Measurements from ENCODE around the gene IFT25.

DNA sequence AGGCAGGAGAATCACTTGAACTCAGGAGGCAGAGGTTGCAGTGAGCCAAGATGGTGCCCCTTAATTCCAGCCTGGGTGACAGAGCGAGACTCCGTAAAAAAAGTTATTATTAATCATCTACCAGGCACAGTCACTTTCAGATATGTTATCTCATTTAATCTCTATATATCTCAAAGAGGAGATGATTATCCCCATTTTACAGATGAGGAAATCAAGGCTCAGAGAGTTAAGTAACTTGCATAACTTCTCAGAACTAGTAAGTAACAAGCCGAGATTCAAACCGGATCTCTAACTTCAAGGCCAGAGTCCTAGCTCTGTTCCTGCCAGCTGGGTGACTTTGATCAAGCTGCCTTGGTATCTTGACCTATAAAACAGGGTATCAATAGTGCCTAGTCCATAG lies 34.1 kb downstream of the IFT25 start:
- TF ChIP-seq, protein P1, sequence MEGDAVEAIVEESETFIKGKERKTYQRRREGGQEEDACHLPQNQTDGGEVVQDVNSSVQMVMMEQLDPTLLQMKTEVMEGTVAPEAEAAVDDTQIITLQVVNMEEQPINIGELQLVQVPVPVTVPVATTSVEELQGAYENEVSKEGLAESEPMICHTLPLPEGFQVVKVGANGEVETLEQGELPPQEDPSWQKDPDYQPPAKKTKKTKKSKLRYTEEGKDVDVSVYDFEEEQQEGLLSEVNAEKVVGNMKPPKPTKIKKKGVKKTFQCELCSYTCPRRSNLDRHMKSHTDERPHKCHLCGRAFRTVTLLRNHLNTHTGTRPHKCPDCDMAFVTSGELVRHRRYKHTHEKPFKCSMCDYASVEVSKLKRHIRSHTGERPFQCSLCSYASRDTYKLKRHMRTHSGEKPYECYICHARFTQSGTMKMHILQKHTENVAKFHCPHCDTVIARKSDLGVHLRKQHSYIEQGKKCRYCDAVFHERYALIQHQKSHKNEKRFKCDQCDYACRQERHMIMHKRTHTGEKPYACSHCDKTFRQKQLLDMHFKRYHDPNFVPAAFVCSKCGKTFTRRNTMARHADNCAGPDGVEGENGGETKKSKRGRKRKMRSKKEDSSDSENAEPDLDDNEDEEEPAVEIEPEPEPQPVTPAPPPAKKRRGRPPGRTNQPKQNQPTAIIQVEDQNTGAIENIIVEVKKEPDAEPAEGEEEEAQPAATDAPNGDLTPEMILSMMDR (IDR thresholded peaks at IDR 0.05 in 4 of 5, conservative IDR thresholded peaks at IDR 0.05 in 1 of 5) = no peak
- TF ChIP-seq POLR2A (IDR thresholded peaks at IDR 0.05) = no peak
